ENCODE measurements around the gene SHROOM2.

The SHROOM2 gene

DNA sequence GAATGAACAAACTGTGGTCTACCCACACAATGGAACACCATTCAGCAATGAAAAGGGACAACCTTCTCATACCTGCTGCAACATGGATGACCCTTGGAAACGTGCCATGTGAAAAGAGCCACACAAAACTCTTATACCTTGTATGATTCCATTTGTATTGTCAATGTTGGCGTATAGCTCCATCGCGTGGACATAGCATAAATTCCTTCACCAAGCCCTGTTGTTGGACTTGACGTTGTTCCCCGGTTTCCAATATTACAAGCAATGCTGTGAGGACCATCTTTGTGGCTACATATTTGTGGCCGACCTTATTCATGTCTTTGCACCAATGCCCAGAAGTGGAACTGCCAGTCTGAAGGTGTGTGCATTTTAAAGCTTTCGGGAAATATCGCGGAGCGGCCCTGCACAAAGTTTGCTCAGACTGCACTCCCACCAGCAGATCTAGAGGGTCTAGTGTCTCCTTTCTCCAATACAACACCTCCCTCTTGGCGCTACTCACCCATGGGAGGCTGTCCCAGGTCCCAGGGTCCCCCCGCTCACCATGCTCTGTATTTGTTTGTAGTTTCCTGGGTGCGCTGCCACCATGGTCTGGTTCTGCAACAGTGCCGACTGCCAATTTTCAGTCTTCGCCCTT, 180.7 kb downstream of the SHROOM2 start, which contains the start of gene CLDN34:
Gene CLDN34, plus strand, starts transcription at position 584 of the 634 bp plus-strand sequence. Its CDS starts 0 bp downstream, at position 584.
- no peak within 1 kb of the TSS for H3K4me2 ChIP-seq
- no peak for TF ChIP-seq Cebpa-rat (IDR thresholded peaks at IDR 0.05)
- no peaks in the 10 kb centered on the region for H4K20me1 ChIP-seq
- H3K4me3 ChIP-seq = no peak within 1 kb of the TSS
- H3K27me3 ChIP-seq = no peaks in the 10 kb centered on the region
- no peak within 1 kb of the TSS for H3K9ac ChIP-seq
- H3K36me3 ChIP-seq = no peaks in the 10 kb centered on the region
- no peak within 1 kb of the TSS for H3K27ac ChIP-seq
- peaks cover 0 to 21% (median 12%) of the 10 kb centered on the region in 11 experiments; a peak in 13 of 22 replicates for H3K9me3 ChIP-seq (replicated peaks in 1 of 11)
- H3K4me1 ChIP-seq = no peaks in the 10 kb centered on the region

DNA sequence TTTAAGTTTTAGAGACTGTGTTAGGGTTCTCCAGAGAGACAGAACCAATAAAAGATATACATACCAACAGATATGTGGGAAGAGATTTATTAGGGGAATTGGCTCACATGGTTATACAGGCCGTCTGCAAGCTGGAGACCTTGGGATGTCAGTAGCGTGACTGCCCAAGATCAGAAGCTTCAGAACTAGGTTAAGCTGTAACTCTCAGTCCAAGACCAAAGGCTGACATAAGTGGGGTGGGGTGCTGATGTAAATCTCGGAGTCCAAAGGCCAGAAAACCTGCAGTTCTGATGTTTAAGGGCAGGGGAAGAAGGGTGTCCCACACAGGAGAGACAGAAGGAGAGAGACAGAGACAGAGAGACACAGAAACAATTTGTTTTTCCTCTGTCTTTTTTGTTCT, 191.4 kb downstream of the SHROOM2 start:
- TF ChIP-seq Cebpa-rat (IDR thresholded peaks at IDR 0.05) = no peak
- peak overlapping the region in 4 of 11 experiments; percentile 15 to 88 (median 39); a peak in 5 of 22 replicates for H3K4me2 ChIP-seq
- H3K27me3 ChIP-seq = no peaks in the 10 kb centered on the region

GRCh38 chrX:9980401-9980800, 194.2 kb downstream of the SHROOM2 start:
- Histone ChIP-seq H3K4me2 (peak overlapping the region in 8 of 11 experiments; percentile 58 to 88 (median 80); a peak in 14 of 22 replicates), H3K36me3 (no peaks in the 10 kb centered on the region)
- TF ChIP-seq Cebpa-rat (IDR thresholded peaks at IDR 0.05) = no peak

More for the DNA sequence above, 191.4 kb downstream of the SHROOM2 start:
- H3K36me3 ChIP-seq = no peaks in the 10 kb centered on the region
- H3K9me3 ChIP-seq (replicated peaks in 1 of 11) = peaks cover 14 to 28% (median 21%) of the 10 kb centered on the region in 11 experiments
- H4K20me1 ChIP-seq = no peaks in the 10 kb centered on the region
- peak overlapping the region in 3 of 11 experiments; percentile 0 to 30 (median 20); a peak in 3 of 22 replicates for H3K27ac ChIP-seq
- H3K4me3 ChIP-seq = no peak overlapping the region
- no peak overlapping the region for H3K9ac ChIP-seq
- peaks cover 13 to 51% (median 25%) of the 10 kb centered on the region in 10 experiments; a peak in 19 of 20 replicates for H3K4me1 ChIP-seq

DNA sequence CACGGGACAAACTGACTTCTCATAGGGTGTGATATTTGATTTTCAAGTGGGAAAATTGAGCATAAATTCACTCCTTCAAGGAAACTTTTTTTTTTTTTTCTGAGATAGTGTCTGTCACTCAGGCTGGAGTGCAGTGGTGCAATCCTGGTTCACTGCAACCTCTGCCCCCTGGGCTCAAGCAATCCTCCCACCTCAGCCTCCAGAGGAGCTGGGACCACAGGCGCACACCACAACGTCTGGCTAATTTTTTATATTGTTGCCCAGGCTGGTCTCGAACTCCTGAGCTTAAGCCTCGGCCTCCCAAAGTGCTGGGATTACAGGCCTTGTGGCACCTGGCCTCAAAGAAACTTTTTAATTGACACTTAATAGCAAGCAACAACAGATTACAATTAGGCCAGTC, 194.7 kb downstream of the SHROOM2 start:
- peak overlapping the region in 9 of 11 experiments; percentile 21 to 90 (median 77); a peak in 15 of 22 replicates for H3K9ac ChIP-seq
- peaks cover 0 to 30% (median 0%) of the 10 kb centered on the region in 11 experiments; a peak in 6 of 22 replicates for H3K9me3 ChIP-seq (replicated peaks in 1 of 11)
- peak overlapping the region in 9 of 11 experiments; percentile 63 to 99 (median 89); a peak in 18 of 22 replicates for H3K27ac ChIP-seq
- no peaks in the 10 kb centered on the region for H4K20me1 ChIP-seq
- H3K4me2 ChIP-seq = peak overlapping the region; percentile 22 to 88 (median 64); a peak in 20 of 22 replicates
- H3K36me3 ChIP-seq = no peaks in the 10 kb centered on the region
- no peak for TF ChIP-seq Cebpa-rat (IDR thresholded peaks at IDR 0.05)
- no peaks in the 10 kb centered on the region for H3K27me3 ChIP-seq
- H3K4me3 ChIP-seq = peak overlapping the region in 1 of 10 experiments; percentile 1; a peak in 1 of 20 replicates
- H3K4me1 ChIP-seq = peaks cover 14 to 84% (median 42%) of the 10 kb centered on the region in 10 experiments; a peak in 19 of 20 replicates

More at GRCh38 chrX:9980401-9980800, 194.2 kb downstream of the SHROOM2 start:
- Histone ChIP-seq H3K9ac (peak overlapping the region in 5 of 11 experiments; percentile 66 to 90 (median 86); a peak in 10 of 22 replicates), H3K9me3 (replicated peaks in 1 of 11) (peaks cover 0 to 30% (median 5%) of the 10 kb centered on the region in 11 experiments; a peak in 12 of 22 replicates), H3K27ac (peak overlapping the region in 8 of 11 experiments; percentile 63 to 99 (median 91); a peak in 14 of 22 replicates), H3K4me1 (peaks cover 13 to 79% (median 37%) of the 10 kb centered on the region in 10 experiments; a peak in 19 of 20 replicates), H3K27me3 (no peaks in the 10 kb centered on the region), H3K4me3 (no peak overlapping the region), H4K20me1 (no peaks in the 10 kb centered on the region)

DNA sequence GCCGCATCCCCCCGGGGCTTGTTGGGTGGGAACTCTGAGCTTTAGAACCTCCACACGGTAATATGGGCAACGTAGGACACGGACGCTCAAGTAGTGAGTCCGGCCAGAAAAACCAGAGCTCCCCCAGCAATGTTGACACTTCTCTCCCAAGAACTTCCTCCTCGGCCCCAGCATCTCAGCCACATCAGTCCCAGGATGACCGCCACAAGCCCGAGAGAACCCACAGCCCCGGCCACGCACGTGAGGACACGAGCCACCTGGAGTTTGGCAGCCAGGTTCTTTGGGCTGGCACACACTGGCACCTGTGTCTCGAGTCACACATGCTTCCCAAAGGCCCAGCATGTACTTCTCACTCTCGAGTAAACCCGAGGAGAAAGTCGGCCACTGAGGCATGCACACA, 197.2 kb downstream of the SHROOM2 start:
- H3K27ac ChIP-seq = peak overlapping the region in 6 of 11 experiments; percentile 3 to 99 (median 95); a peak in 10 of 22 replicates
- peaks cover 14 to 99% (median 65%) of the 10 kb centered on the region in 10 experiments; a peak in 19 of 20 replicates for H3K4me1 ChIP-seq
- no peaks in the 10 kb centered on the region for H4K20me1 ChIP-seq
- H3K9ac ChIP-seq = peak overlapping the region in 1 of 11 experiments; percentile 20; a peak in 1 of 22 replicates
- no peaks in the 10 kb centered on the region for H3K27me3 ChIP-seq
- H3K4me3 ChIP-seq = no peak overlapping the region
- no peak for TF ChIP-seq Cebpa-rat (IDR thresholded peaks at IDR 0.05)
- no peaks in the 10 kb centered on the region for H3K36me3 ChIP-seq
- H3K4me2 ChIP-seq = peak overlapping the region in 5 of 11 experiments; percentile 57 to 88 (median 82); a peak in 9 of 22 replicates
- peaks cover 0 to 30% (median 0%) of the 10 kb centered on the region in 11 experiments; a peak in 3 of 22 replicates for H3K9me3 ChIP-seq (replicated peaks in 1 of 11)

GRCh38 chrX:9983846-9984245, 197.6 kb downstream of the SHROOM2 start:
- no peaks in the 10 kb centered on the region for H4K20me1 ChIP-seq
- no peaks in the 10 kb centered on the region for H3K36me3 ChIP-seq
- H3K27ac ChIP-seq = peak overlapping the region in 5 of 11 experiments; percentile 36 to 99 (median 97); a peak in 9 of 22 replicates
- peaks cover 14 to 99% (median 66%) of the 10 kb centered on the region in 10 experiments; a peak in 19 of 20 replicates for H3K4me1 ChIP-seq
- H3K9ac ChIP-seq = no peak overlapping the region; a peak in 1 of 22 replicates
- H3K4me2 ChIP-seq = peak overlapping the region in 5 of 11 experiments; percentile 57 to 88 (median 82); a peak in 9 of 22 replicates
- H3K9me3 ChIP-seq (replicated peaks in 1 of 11) = peaks cover 0 to 30% (median 0%) of the 10 kb centered on the region in 11 experiments; a peak in 3 of 22 replicates
- no peak for TF ChIP-seq Cebpa-rat (IDR thresholded peaks at IDR 0.05)
- no peak overlapping the region for H3K4me3 ChIP-seq
- no peaks in the 10 kb centered on the region for H3K27me3 ChIP-seq

- no peaks in the 10 kb centered on the region for H4K20me1 ChIP-seq
- H3K27me3 ChIP-seq = no peaks in the 10 kb centered on the region
- no peak overlapping the region for H3K4me3 ChIP-seq
- H3K36me3 ChIP-seq = no peaks in the 10 kb centered on the region
- peak overlapping the region in 1 of 11 experiments; percentile 97; a peak in 5 of 22 replicates for H3K27ac ChIP-seq
- H3K9me3 ChIP-seq (replicated peaks in 1 of 11) = peaks cover 0 to 21% (median 0%) of the 10 kb centered on the region in 11 experiments; a peak in 3 of 22 replicates
- H3K9ac ChIP-seq = no peak overlapping the region; a peak in 2 of 22 replicates
- H3K4me1 ChIP-seq = peaks cover 0 to 59% (median 35%) of the 10 kb centered on the region in 10 experiments; a peak in 15 of 20 replicates
- no peak for TF ChIP-seq Cebpa-rat (IDR thresholded peaks at IDR 0.05)
- peak overlapping the region in 3 of 11 experiments; percentile 71 to 88 (median 78); a peak in 6 of 22 replicates for H3K4me2 ChIP-seq
Observed at GRCh38 chrX:9988762-9989161, 202.5 kb downstream of the SHROOM2 start.

DNA sequence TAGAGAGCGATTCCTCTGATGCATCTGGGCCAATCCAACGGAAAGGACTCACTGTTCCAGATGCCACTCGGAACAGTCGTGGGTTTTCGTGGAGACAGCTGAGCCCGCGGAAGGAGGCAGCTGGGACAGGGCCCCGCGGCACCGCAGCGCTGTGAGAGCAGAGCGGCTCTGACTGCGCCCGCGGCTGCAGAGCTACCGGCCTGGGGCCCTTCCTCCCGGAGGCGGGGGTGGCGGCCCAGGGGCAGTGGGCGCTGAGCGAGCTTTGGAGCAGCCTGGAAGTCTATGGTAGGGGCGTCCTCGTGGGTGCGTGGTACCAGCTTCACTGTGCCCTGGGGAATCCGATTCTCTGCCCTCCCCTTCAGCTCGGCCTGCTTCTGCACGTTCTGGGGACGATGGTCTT, 205.8 kb downstream of the SHROOM2 start:
- no peaks in the 10 kb centered on the region for H3K9me3 ChIP-seq (replicated peaks in 1 of 11)
- no peaks in the 10 kb centered on the region for H3K36me3 ChIP-seq
- no peak overlapping the region for H3K4me3 ChIP-seq
- H4K20me1 ChIP-seq = no peaks in the 10 kb centered on the region
- H3K4me2 ChIP-seq = no peak overlapping the region
- H3K27me3 ChIP-seq = no peaks in the 10 kb centered on the region
- no peak overlapping the region for H3K9ac ChIP-seq
- H3K27ac ChIP-seq = no peak overlapping the region
- TF ChIP-seq Cebpa-rat (IDR thresholded peaks at IDR 0.05) = no peak
- peaks cover 0 to 26% (median 13%) of the 10 kb centered on the region in 10 experiments; a peak in 14 of 20 replicates for H3K4me1 ChIP-seq

- Histone ChIP-seq H3K9ac (no peak overlapping the region), H3K27ac (no peak overlapping the region; a peak in 1 of 22 replicates), H3K4me2 (no peak overlapping the region), H3K36me3 (no peaks in the 10 kb centered on the region), H4K20me1 (no peaks in the 10 kb centered on the region), H3K9me3 (replicated peaks in 1 of 11) (no peaks in the 10 kb centered on the region), H3K4me3 (no peak overlapping the region), H3K27me3 (no peaks in the 10 kb centered on the region), H3K4me1 (peaks cover 0 to 19% (median 6%) of the 10 kb centered on the region in 10 experiments; a peak in 11 of 20 replicates)
- TF ChIP-seq Cebpa-rat (IDR thresholded peaks at IDR 0.05) = no peak
Observed at GRCh38 chrX:9992724-9993123, 206.5 kb downstream of the SHROOM2 start.
